ENCODE measurements around the gene KLC4.

DNA sequence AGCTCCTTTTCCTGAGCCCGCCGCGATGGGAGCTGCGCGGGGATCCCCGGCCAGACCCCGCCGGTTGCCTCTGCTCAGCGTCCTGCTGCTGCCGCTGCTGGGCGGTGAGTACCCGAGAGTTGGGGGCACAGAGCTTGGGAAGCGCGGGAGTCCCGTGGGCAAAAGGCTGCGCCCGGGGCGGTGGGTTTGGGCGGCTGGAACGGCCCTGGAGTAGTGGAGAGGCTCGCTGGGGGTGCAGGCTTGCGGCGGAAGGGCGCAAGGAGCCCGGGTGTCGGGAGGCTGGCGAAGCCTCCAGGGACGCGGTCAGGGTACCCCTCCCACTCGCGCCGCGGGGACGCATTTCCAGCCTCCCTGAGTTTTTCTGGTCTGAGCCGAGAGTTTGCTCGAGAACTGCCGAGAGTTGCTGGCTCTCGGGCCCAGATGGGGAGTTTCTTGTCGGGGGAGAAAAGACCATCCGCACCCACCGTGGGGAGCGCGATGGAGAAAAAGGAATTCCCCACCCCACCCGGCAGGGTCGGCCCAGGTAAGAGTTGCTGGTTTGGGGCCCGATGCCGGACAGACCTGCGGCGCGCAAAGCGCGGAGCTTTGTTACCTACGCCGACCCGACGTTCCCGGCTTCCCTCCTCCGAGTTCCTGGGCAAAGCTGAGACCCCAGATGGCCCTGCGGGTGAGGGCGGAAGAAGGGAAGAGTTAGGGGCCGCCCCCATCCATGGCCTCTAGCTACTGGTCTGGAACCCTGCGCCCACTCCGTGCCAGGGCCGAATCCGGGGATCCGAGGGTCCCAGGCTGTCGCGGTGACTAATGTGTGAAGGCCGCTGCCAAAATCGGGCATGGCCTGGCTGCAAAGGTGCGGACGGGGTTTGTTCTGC lies 17.3 kb downstream of the KLC4 start:
- no peak for TF ChIP-seq EZH2 (IDR thresholded peaks at IDR 0.05; ENCODE audit: insufficient read depth, poor library complexity, severe bottlenecking)
- TF ChIP-seq EZH2phosphoT487 (IDR thresholded peaks at IDR 0.05; ENCODE audit: insufficient read depth, low read depth) = no peak
